SK-MEL-5 (cell line): ENCODE measurements around the gene C9orf72. TPM values are rescaled to one million over a fixed set of nuclear protein-coding genes. Genes with fewer than 3 reads are reported as not detected.
"Not testable (repeated sequence)": the region's sequence is repeated elsewhere in the genome, so short reads cannot be mapped to it uniquely, and the experiment has no call there.

Experiments used
- DNase-seq: peaks from one replicate; pipeline ENCODE4 v3.0.0-alpha.2; 2016; ENCODE audit warnings: low read depth, low spot score
- in situ Hi-C: cut with HindIII; loops from 2 replicates; pipeline ENCODE4 v1.10.0; 2016; ENCODE audit warnings: low sequenced_read_pairs, high pct_unique_total_duplicates, low pct_unique_long_range_greater_than_20kb
- total RNA-seq: library from RNA; depleted of rRNA; stranded (reverse); fragments of >200 nt; shearing (Covaris generic); gene quantifications from 2 replicates; pipeline ENCODE4 v1.2.3, GENCODE V29; 2014; rRNA removed

C9orf72 gene
- total RNA-seq, 1 experiment from 2014 or later, result not detected

GRCh38 chr9:27500902-27501301 is 72.4 kb downstream of the C9orf72 start:
- in situ Hi-C loops, DNase-seq: not testable (repeated sequence)

- no peak for DNase-seq
These were observed 73.8 kb downstream of the C9orf72 start for GRCh38 chr9:27499451-27499850.

GRCh38 chr9:27497883-27498417 is 75.3 kb downstream of the C9orf72 start:
- DNase-seq, result no peak
- in situ Hi-C loops, result no loop called here

More at GRCh38 chr9:27499451-27499850, 73.8 kb downstream of the C9orf72 start:
- in situ Hi-C loops, result no loop called here

Other genes with a start within 250 kb of the C9orf72 start
- gene IFNK, start 49.2 kb downstream of the C9orf72 start, total RNA-seq, result not detected in 2 replicates
- not detected in 2 replicates for gene MOB3B, start 43.7 kb downstream of the C9orf72 start, total RNA-seq